Mammary microvascular endothelial cell (primary cell): ENCODE measurements around the gene HSP90B1. TPM values are rescaled to one million over a fixed set of nuclear protein-coding genes. Genes with fewer than 3 reads are reported as not detected.

Source experiments
- total RNA-seq: library from RNA; depleted of rRNA; stranded (reverse); fragments of >200 nt; gene quantifications from 2 replicates; pipeline ENCODE4 v1.2.3, GENCODE V29; 2015

Gene HSP90B1
- 664 and 669 TPM in 2 replicates for total RNA-seq

GRCh38 chr12:103930034-103930786 lies at the start of gene HSP90B1:
Gene HSP90B1, plus strand, starts transcription at chr12:103930410. Its CDS starts 106 bp downstream, at chr12:103930516.

GRCh38 chr12:103965590-103966504 lies 35.6 kb downstream of the HSP90B1 start, which contains the start of gene TDG:
Gene TDG, plus strand, starts transcription at chr12:103965872. Its CDS starts 166 bp downstream, at chr12:103966038.

Other genes with a start within 250 kb of the HSP90B1 start
- gene NT5DC3, start 89.2 kb upstream of the HSP90B1 start, total RNA-seq = 3.5 and 3.9 TPM in 2 replicates
- 25.4 and 27.9 TPM in 2 replicates for gene TDG, start 35.5 kb downstream of the HSP90B1 start, total RNA-seq
- gene GLT8D2, start 119.8 kb downstream of the HSP90B1 start, total RNA-seq = 0.84 and 1.5 TPM in 2 replicates
- gene HCFC2, start 134.1 kb downstream of the HSP90B1 start, total RNA-seq = 8.3 and 12.9 TPM in 2 replicates
- 11.4 and 12.1 TPM in 2 replicates for gene NFYB, start 207.8 kb downstream of the HSP90B1 start, total RNA-seq